Thoracic aorta (tissue), 2 donors: Measurements from ENCODE around the gene RHOF. TPM values are rescaled to one million over a fixed set of nuclear protein-coding genes. Genes with fewer than 3 reads are reported as not detected.

Experiments used
- ATAC-seq: fragments of 150-250 bp; one replicate; pipeline ENCODE4 v1.8.0; 2017; ENCODE audit warnings: low read depth; ENCODE audit not compliant: insufficient number of reproducible peaks, low FRiP score
- DNase-seq: peaks from one replicate; pipeline ENCODE4 v3.0.0-alpha.2; 2020; ENCODE audit warnings: low spot score
- H3K27ac ChIP-seq, 2 donors: fragments of 200-600 bp; sonication (generic); 1 replicate in 1 of 2; 2 replicates in 1 of 2; pipeline ENCODE4 v1.5.1; 2016; ENCODE audit warnings: mild to moderate bottlenecking in 2 of 2, moderate library complexity in 2 of 2
- H3K27me3 ChIP-seq: fragments of 200-600 bp; sonication (generic); replicated peaks from 2 replicates; pipeline ENCODE4 v1.6.0; 2016; ENCODE audit warnings: mild to moderate bottlenecking; ENCODE audit not compliant: insufficient read depth
- H3K36me3 ChIP-seq: fragments of 200-600 bp; sonication (generic); one replicate; pipeline ENCODE4 v1.5.1; 2016
- H3K4me1 ChIP-seq, 2 donors: fragments of 200-600 bp; sonication (generic); 1 replicate in 1 of 2; 2 replicates in 1 of 2; pipeline versions ENCODE4 v1.5.1 to v1.6.0; 2016; ENCODE audit warnings: low read depth in 2 of 2, mild to moderate bottlenecking in 1 of 2; ENCODE audit not compliant: control insufficient read depth in 1 of 2
- H3K4me3 ChIP-seq: fragments of 200-600 bp; sonication (generic); 2 replicates; pipeline ENCODE4 v1.5.1; 2016; ENCODE audit warnings: mild to moderate bottlenecking
- H3K9me3 ChIP-seq: fragments of 200-600 bp; sonication (generic); 2 replicates; pipeline ENCODE4 v1.5.1; 2016
- CTCF ChIP-seq: fragments of 200-600 bp; sonication (generic); IDR thresholded peaks from one replicate; pipeline ENCODE4 v1.5.1; 2019; ENCODE audit warnings: antibody characterized with exemption
- total RNA-seq, 2 donors: library from RNA; depleted of rRNA; stranded (reverse); fragments of >200 nt; gene quantifications; one replicate each; pipeline versions ENCODE4 v1.1.0 to v1.2.3, GENCODE V29; 2016

The RHOF gene
- total RNA-seq, 2 donors from 2014 or later: 12.0 to 30.2 TPM

DNA sequence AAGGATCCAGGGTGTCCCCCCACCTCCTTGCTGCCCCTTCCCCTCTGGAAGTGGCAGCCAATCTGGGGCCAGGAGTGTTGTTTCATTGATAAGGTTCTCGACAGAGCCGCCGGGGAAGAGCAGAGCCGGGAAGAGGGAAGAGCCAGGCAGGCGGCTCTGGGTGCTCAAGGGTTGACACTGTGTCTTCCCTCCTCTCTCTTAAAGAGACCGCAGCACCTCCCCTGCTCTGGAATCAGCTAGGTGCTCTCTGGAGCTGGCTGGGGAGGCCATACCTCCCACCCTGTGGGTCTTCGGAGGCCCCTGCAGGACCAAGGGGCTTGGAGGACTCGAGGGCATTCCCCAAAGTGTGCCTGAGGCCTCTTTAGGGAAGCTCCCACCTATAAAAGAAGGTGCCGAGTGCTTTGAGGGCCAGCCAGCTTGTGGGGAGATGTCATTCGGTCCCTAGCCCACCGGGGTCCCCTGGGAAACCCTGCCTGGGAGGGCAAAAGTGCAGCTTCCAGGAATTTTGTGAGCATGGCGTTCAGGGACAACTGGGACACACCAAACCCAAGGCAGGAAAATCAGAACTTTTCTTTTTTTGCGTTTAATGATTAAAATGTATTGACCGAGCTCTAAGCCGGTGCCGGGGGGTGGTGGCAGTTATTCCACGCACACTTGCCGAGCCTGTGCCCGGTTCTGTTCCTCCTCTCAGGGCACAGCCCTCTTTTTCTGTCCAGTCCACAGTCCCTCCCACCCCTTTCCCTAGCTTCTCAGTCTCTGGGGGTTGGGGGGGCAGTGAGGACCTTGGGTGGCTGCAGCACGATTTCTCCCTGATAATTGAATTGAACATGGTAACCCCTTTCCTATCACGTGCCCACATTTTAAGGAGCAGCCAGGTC, 13.3 kb upstream of the RHOF start:
- ATAC-seq (no peak), DNase-seq (no peak)
- H3K36me3 ChIP-seq: peaks cover 28% of the 10 kb centered on the region
- peaks cover 31 to 47% of the 10 kb centered on the region in 2 donors for H3K4me1 ChIP-seq
- no peaks in the 10 kb centered on the region for H3K9me3 ChIP-seq
- H3K27me3 ChIP-seq: no peaks in the 10 kb centered on the region
- no peak for TF ChIP-seq CTCF
- H3K27ac ChIP-seq: peak overlapping the region; percentile 11 to 47
- peak overlapping the region; percentile 95 for H3K4me3 ChIP-seq

DNA sequence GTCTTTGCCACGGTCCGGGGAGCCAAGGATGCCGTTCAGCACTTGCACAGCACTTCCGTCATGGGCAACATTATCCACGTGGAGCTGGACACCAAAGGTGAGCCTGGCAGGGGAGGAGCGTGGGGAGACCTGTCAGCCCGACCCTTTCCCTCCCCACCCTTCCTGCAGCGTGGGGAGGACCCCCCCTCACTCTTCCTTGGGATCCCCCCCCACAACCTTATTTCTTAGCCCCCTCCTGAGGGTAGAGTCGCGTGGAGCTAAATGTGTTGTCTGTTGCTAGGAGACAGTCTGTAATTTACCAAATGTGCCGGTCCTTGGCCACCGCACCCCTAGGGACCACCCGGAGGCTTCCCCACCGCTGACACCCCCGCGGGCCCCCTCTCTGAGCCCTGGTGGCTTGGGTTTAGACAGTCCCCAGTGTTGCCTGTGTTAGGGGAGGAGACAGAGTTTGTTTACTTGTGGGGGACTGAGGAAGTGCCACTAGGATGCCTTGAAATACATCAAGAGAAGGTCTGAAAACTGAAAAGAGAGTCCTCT, 12.6 kb upstream of the RHOF start:
- no peak for DNase-seq
- H3K36me3 ChIP-seq: peaks cover 28% of the 10 kb centered on the region
- no peak for ATAC-seq
- no peaks in the 10 kb centered on the region for H3K9me3 ChIP-seq
- H3K4me1 ChIP-seq: peaks cover 26 to 40% of the 10 kb centered on the region in 2 donors
- TF ChIP-seq CTCF: no peak
- H3K4me3 ChIP-seq: peak overlapping the region; percentile 95
- no peaks in the 10 kb centered on the region for H3K27me3 ChIP-seq
- H3K27ac ChIP-seq: peak overlapping the region; percentile 19 to 47

DNA sequence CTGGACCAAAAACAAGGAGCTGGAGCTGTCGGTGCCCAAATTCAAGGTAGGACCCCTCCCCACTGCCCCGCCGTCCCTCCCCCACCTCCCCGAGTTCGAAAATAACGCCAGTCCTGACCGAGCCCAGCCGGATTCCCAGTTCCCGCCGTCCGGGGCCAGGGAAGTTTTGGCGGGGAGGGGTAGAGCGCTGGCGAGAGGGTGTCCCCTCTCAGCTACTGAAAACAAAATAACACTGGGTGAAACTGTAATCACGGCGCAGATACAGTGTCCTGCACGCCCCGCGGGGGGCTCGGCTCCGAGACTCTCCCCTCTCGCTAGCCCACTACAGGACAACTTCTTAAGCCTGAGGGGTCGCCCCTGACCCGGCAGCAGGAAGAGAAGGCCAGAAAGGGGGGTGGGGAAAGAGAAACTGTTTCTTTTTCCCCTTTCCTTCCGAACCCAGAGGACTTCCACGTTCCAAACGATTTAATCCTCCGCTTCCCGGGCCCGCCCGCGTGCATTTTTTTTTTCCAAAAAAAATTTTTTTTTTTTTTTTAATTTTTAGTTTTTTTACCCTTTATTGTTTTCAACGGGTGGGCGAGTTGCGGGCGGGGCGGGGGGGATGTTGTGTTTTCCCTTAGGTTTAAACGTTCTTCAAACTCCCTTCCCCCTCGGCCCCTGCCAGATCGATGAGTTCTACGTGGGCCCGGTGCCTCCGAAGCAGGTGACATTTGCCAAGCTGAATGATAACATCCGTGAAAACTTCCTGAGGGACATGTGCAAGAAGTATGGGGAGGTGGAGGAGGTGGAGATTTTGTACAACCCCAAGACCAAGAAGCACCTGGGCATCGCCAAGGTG, 11.9 kb upstream of the RHOF start:
- DNase-seq: no peak
- no peak for ATAC-seq
- no peaks in the 10 kb centered on the region for H3K9me3 ChIP-seq
- peak overlapping the region; percentile 90 to 95 for H3K27ac ChIP-seq
- no peaks in the 10 kb centered on the region for H3K27me3 ChIP-seq
- peaks cover 24% of the 10 kb centered on the region for H3K36me3 ChIP-seq
- peaks cover 20 to 33% of the 10 kb centered on the region in 2 donors for H3K4me1 ChIP-seq
- H3K4me3 ChIP-seq: peak overlapping the region; percentile 95
- no peak for TF ChIP-seq CTCF

GRCh38 chr12:121804417-121805111, 11.1 kb upstream of the RHOF start:
- TF ChIP-seq CTCF: peak; percentile 9
- H3K27me3 ChIP-seq: no peaks in the 10 kb centered on the region
- peaks cover 20 to 26% of the 10 kb centered on the region in 2 donors for H3K4me1 ChIP-seq
- ATAC-seq (no peak), DNase-seq (no peak)
- H3K9me3 ChIP-seq: no peaks in the 10 kb centered on the region
- H3K4me3 ChIP-seq: peak overlapping the region; percentile 95
- H3K27ac ChIP-seq: peak overlapping the region; percentile 90 to 95
- H3K36me3 ChIP-seq: peaks cover 16% of the 10 kb centered on the region
